Neural cell (in vitro differentiated cells): ENCODE results near the gene SLC11A2. TPM values are rescaled to one million over a fixed set of nuclear protein-coding genes. Genes with fewer than 3 reads are reported as not detected.
A peak's percentile ranks its signal among the peaks of the same experiment; 100 is the strongest.

Source experiments
- H2AFZ ChIP-seq: fragments of 200-600, 300-800 bp; sonication (generic), shearing (Covaris generic); 2 replicates; pipeline ENCODE4 v1.6.0; 2014; ENCODE audit warnings: low read depth, mild to moderate bottlenecking, antibody characterized with exemption, low read length, moderate library complexity
- H3F3A ChIP-seq: fragments of 200-600 bp; shearing (Covaris generic); 2 replicates; pipeline ENCODE4 v1.6.1; 2016; ENCODE audit warnings: mild to moderate bottlenecking, moderate library complexity, mixed read lengths, antibody characterized with exemption, low read length; ENCODE audit not compliant: insufficient read depth, poor library complexity, severe bottlenecking
- H3K27ac ChIP-seq: fragments of 200-600, 300-800 bp; sonication (generic), shearing (Covaris generic); 2 replicates; pipeline ENCODE4 v1.5.1; 2014; ENCODE audit warnings: mild to moderate bottlenecking, low read length, moderate library complexity
- H3K27me3 ChIP-seq: fragments of 300-800, 200-600 bp; sonication (generic), shearing (Covaris generic); 2 replicates; pipeline ENCODE4 v1.6.0; 2014; ENCODE audit warnings: mild to moderate bottlenecking, low read depth, low read length, moderate library complexity; ENCODE audit not compliant: insufficient read depth
- H3K36me3 ChIP-seq: fragments of 300-800, 200-600 bp; sonication (generic), shearing (Covaris generic); 2 replicates; pipeline ENCODE4 v1.5.1; 2014; ENCODE audit warnings: mild to moderate bottlenecking, antibody characterized with exemption, low read length, moderate library complexity; ENCODE audit not compliant: insufficient read depth
- H3K4me2 ChIP-seq: fragments of 300-800, 200-600 bp; sonication (generic), shearing (Covaris generic); 2 replicates; pipeline ENCODE4 v1.6.0; 2014; ENCODE audit warnings: mild to moderate bottlenecking, low read length
- H3K4me3 ChIP-seq: fragments of 300-800, 200-600 bp; sonication (generic), shearing (Covaris generic); 2 replicates; pipeline ENCODE4 v1.5.1; 2014; ENCODE audit warnings: mild to moderate bottlenecking, low read length, moderate library complexity
- H3K79me2 ChIP-seq: fragments of 200-600 bp; shearing (Covaris generic); replicated peaks from 2 replicates; pipeline ENCODE4 v1.6.0; 2014; ENCODE audit warnings: mild to moderate bottlenecking, low read length, moderate library complexity; ENCODE audit not compliant: insufficient read depth
- H3K9ac ChIP-seq: fragments of 300-800, 200-600 bp; sonication (generic), shearing (Covaris generic); 2 replicates; pipeline ENCODE4 v1.6.1; 2016; ENCODE audit warnings: mild to moderate bottlenecking, low read length, mixed read lengths
- H3K9me2 ChIP-seq: fragments of 200-600 bp; shearing (Covaris generic); 2 replicates; pipeline ENCODE4 v1.6.1; 2016; ENCODE audit warnings: mild to moderate bottlenecking, low read length, mixed read lengths; ENCODE audit not compliant: insufficient read depth
- H3K9me3 ChIP-seq: fragments of 200-600, 300-800 bp; sonication (generic), shearing (Covaris generic); 2 replicates; pipeline ENCODE4 v1.6.1; 2016; ENCODE audit warnings: mild to moderate bottlenecking, mixed run types, low read length, moderate library complexity, mixed read lengths
- H4K20me1 ChIP-seq: fragments of 200-600 bp; shearing (Covaris generic); 2 replicates; pipeline ENCODE4 v1.6.1; 2016; ENCODE audit warnings: mild to moderate bottlenecking, mixed run types; ENCODE audit not compliant: insufficient read depth
- EP300 ChIP-seq: fragments of 450-650 bp; conservative IDR thresholded peaks from 2 replicates; pipeline ENCODE4 v1.6.1; 2014; ENCODE audit warnings: antibody characterized with exemption, mild to moderate bottlenecking, moderate library complexity; ENCODE audit not compliant: poor library complexity, severe bottlenecking
- EZH2 ChIP-seq: fragments of 200-600, 300-800 bp; shearing (Covaris generic), sonication (generic); IDR thresholded peaks from 2 replicates; pipeline ENCODE4 v1.6.1; 2014; ENCODE audit warnings: antibody characterized with exemption, low read length, borderline replicate concordance, mild to moderate bottlenecking; ENCODE audit not compliant: insufficient read depth, poor library complexity, severe bottlenecking
- MXI1 ChIP-seq: fragments of 450-650 bp; conservative IDR thresholded peaks from 2 replicates; pipeline ENCODE4 v1.6.1; 2014; ENCODE audit warnings: antibody characterized with exemption, mild to moderate bottlenecking; ENCODE audit not compliant: poor library complexity, severe bottlenecking
- POLR2AphosphoS5 ChIP-seq: IDR thresholded peaks from 2 replicates; pipeline ENCODE4 v1.6.1; 2012
- RAD21 ChIP-seq: fragments of 450-650 bp; conservative IDR thresholded peaks from 2 replicates; pipeline ENCODE4 v1.6.1; 2014; ENCODE audit warnings: antibody characterized with exemption, mild to moderate bottlenecking, moderate library complexity
- REST ChIP-seq: IDR thresholded peaks from 2 replicates; pipeline ENCODE4 v1.6.1; 2012; ENCODE audit warnings: borderline replicate concordance
- SMC3 ChIP-seq: fragments of 450-650 bp; conservative IDR thresholded peaks from 2 replicates; pipeline ENCODE4 v1.6.1; 2014; ENCODE audit warnings: antibody characterized with exemption, mild to moderate bottlenecking, moderate library complexity; ENCODE audit not compliant: poor library complexity
- TAF1 ChIP-seq: IDR thresholded peaks from 2 replicates; pipeline ENCODE4 v1.6.1; 2012; ENCODE audit warnings: low read depth
- polyA plus RNA-seq: library from polyadenylated mRNA; depleted of rRNA; stranded (reverse); fragments of >200 nt; gene quantifications from 2 replicates; pipeline ENCODE4 v1.2.3, GENCODE V29; 2014
- TF ChIP-seq, protein P1 (sequence below): fragments of 450-650 bp; IDR thresholded peaks from 2 replicates; pipeline ENCODE4 v1.5.1; 2014; ENCODE audit warnings: antibody characterized with exemption, mild to moderate bottlenecking, moderate library complexity; ENCODE audit not compliant: poor library complexity, severe bottlenecking

SLC11A2 gene
- polyA plus RNA-seq, 1 donor from 2014 or later = 62.3 TPM

GRCh38 chr12:50986966-50987737, 39.0 kb downstream of the SLC11A2 start:
- Histone ChIP-seq H3K27ac (no peak overlapping the region), H3K4me3 (no peak overlapping the region), H3F3A (no peaks in the 10 kb centered on the region), H4K20me1 (no peaks in the 10 kb centered on the region), H3K36me3 (peaks cover 18% of the 10 kb centered on the region), H2AFZ (no peak overlapping the region), H3K79me2 (no peaks in the 10 kb centered on the region), H3K4me2 (no peak overlapping the region), H3K9me2 (no peaks in the 10 kb centered on the region), H3K9me3 (no peaks in the 10 kb centered on the region), H3K27me3 (no peaks in the 10 kb centered on the region), H3K9ac (no peak overlapping the region)
- TF ChIP-seq, protein P1, sequence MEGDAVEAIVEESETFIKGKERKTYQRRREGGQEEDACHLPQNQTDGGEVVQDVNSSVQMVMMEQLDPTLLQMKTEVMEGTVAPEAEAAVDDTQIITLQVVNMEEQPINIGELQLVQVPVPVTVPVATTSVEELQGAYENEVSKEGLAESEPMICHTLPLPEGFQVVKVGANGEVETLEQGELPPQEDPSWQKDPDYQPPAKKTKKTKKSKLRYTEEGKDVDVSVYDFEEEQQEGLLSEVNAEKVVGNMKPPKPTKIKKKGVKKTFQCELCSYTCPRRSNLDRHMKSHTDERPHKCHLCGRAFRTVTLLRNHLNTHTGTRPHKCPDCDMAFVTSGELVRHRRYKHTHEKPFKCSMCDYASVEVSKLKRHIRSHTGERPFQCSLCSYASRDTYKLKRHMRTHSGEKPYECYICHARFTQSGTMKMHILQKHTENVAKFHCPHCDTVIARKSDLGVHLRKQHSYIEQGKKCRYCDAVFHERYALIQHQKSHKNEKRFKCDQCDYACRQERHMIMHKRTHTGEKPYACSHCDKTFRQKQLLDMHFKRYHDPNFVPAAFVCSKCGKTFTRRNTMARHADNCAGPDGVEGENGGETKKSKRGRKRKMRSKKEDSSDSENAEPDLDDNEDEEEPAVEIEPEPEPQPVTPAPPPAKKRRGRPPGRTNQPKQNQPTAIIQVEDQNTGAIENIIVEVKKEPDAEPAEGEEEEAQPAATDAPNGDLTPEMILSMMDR = peak; percentile 67
- TF ChIP-seq EZH2 = no peak
- no peak for TF ChIP-seq POLR2AphosphoS5
- TF ChIP-seq MXI1 = no peak
- no peak for TF ChIP-seq REST
- peak; percentile 63 for TF ChIP-seq RAD21
- peak; percentile 76 for TF ChIP-seq SMC3
- no peak for TF ChIP-seq EP300
- TF ChIP-seq TAF1 = no peak

- no peaks in the 10 kb centered on the region for H3K9me2 ChIP-seq
- H3K4me3 ChIP-seq = no peak overlapping the region
- no peaks in the 10 kb centered on the region for H3K79me2 ChIP-seq
- no peaks in the 10 kb centered on the region for H4K20me1 ChIP-seq
- H3F3A ChIP-seq = no peaks in the 10 kb centered on the region
- H3K27me3 ChIP-seq = no peaks in the 10 kb centered on the region
- H3K9me3 ChIP-seq = no peaks in the 10 kb centered on the region
- no peak overlapping the region for H3K27ac ChIP-seq
- no peak overlapping the region for H2AFZ ChIP-seq
- H3K36me3 ChIP-seq = peaks cover 6% of the 10 kb centered on the region
- TF ChIP-seq EZH2 (no peak), POLR2AphosphoS5 (no peak), EP300 (no peak), SMC3 (no peak)
- H3K4me2 ChIP-seq = no peak overlapping the region
- no peak overlapping the region for H3K9ac ChIP-seq
Observed at GRCh38 chr12:50985322-50985721, 40.9 kb downstream of the SLC11A2 start.
